HG03097 (cell line): ENCODE measurements around the gene RAB5IF.
A peak's percentile ranks its signal among the peaks of the same experiment; 100 is the strongest.
"Not testable (repeated sequence)": the region's sequence is repeated elsewhere in the genome, so short reads cannot be mapped to it uniquely, and the experiment has no call there.

Source experiments
- ATAC-seq: cut with Tn5 transposase; IDR thresholded peaks from one replicate; pipeline ENCODE4 v1.9.1; 2021; ENCODE audit not compliant: unreplicated experiment, low FRiP score

RAB5IF gene, protein sequence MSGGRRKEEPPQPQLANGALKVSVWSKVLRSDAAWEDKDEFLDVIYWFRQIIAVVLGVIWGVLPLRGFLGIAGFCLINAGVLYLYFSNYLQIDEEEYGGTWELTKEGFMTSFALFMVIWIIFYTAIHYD

GRCh38 chr20:36605399-36606157 is at the start of gene RAB5IF:
RAB5IF (plus strand) TSS chr20:36605779; CDS start chr20:36605952, 173 bp downstream.
- peak; percentile 83 for ATAC-seq

DNA sequence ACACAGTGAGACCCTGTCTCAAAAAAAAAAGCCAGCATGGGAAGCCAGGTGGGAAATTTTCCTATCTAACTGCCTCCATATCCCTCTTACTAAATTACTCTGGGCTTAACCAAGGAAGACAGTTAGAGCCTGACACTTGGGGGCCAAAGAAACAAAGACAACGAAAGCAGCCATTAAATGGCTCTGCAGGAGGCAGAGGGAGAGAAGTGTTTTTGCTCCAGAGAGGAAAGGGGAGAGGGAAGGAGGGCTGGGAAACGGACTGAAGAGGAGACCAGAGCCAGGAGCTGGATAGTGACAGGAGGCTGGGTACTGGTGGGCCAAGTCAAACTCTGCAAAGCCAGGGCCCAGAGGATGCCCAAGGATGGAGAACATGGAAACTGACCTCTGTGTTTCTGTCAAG is 42.9 kb upstream of the RAB5IF start:
- no peak for ATAC-seq

DNA sequence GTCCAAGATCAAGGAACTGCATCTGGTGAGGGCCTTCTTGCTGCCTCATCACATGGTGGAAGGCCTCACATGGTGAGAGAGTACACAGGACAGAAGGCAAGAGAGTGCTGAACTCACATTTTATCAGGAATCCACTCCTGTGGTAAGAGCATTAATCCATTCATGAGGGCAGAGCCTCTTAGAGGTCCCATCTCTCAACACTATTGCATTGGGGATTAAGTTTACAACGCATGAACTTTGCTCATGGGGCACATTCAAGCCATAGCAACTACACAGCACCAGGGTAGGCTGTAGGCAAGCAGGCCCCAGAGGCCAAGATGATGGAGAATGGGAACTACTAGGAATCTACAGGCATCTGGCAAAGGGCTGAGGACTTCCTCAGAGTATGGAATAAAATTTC is 42.2 kb upstream of the RAB5IF start:
- ATAC-seq: no peak

- ATAC-seq: not testable (repeated sequence)
These were observed 41.4 kb upstream of the RAB5IF start for GRCh38 chr20:36564078-36564725.

DNA sequence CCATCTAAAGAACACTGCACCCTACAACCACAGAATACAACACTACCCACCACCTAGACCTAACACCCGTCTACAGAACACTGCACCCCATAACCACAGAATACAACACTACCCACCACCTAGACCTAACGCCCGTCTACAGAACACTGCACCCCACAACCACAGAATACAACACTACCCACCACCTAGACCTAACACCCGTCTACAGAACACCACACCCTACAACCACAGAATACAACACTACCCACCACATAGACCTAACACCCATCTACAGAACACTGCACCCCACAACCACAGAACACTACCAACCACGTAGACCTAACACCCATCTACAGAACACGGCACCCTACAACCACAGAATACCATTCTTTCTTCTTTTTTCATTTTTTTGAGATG is 40.9 kb upstream of the RAB5IF start:
- ATAC-seq: not testable (repeated sequence)

GRCh38 chr20:36565520-36565919 is 40.1 kb upstream of the RAB5IF start:
- ATAC-seq: no peak

DNA sequence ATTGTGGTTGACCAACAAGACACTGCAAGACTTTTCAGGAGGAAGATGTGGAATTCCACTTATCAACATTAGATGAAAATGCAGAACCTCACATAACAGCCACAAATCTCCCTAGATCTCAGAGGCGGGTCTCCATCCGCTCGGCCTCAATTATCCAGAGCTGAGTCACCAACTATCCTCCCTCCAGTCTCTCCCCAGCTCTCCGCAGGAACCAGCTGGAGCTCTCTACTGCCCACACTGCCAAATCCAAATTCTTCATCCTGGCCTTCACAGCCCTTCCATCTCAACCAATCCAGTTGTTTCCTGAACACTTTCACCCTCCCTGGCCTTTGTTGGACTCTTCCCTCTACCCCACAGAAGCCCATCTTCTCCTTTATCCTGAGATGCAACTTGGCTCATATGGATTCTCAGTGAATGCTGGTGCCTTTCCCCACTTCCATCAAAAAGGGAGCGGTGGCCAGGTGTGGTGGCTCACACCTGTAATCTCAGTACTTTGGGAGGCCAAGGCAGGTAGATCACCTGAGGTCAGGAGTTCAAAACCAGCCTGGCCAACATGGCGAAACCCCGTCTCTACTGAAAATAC is 35.6 kb upstream of the RAB5IF start:
- no peak for ATAC-seq

DNA sequence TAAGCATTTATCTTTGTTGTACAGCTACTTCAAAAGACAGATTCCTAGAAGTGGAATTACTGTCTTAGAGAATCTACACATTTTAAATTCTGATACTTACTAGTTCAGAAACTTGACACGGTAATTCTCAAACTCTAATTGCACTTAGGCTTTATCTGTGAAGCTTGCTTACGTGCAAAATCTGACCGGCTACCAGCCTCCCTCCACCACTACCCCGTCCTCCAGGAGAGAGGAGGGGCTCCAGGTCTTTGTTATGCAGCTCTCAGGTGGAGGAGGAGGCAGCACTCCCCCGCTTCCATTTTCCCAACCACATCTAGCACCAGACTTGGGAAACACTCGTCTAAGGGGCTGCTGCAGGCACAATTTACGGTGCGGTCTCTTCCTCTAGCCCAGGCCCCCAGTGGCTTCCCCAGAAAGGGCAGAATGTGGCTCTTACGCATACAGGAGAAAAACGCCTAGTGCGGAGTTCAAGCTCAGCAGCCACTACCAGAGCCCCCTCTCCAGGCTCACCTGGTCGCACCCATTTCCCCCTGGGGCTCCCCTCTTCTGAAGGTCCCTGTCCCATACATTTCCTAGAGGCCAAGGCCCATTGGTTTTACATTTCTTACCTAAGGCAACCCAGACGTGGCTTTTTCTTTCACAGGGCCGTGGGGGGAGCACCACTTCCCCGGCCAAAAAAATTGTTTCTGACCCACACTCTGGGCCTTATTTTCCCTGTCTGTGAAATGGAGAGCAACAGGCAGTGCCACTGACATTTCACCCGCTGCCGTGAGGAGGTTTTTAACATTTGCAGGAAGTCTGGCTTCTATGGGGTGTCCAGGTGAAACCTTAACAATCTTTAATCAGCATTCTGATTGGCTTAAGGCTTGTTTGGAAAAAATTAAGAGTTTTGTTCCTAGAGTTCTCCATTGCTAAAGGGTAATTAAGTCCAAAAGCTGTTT is 33.7 kb upstream of the RAB5IF start:
- no peak for ATAC-seq

- ATAC-seq: peak; percentile 14
These were observed 32.9 kb upstream of the RAB5IF start for GRCh38 chr20:36572701-36573102.

DNA sequence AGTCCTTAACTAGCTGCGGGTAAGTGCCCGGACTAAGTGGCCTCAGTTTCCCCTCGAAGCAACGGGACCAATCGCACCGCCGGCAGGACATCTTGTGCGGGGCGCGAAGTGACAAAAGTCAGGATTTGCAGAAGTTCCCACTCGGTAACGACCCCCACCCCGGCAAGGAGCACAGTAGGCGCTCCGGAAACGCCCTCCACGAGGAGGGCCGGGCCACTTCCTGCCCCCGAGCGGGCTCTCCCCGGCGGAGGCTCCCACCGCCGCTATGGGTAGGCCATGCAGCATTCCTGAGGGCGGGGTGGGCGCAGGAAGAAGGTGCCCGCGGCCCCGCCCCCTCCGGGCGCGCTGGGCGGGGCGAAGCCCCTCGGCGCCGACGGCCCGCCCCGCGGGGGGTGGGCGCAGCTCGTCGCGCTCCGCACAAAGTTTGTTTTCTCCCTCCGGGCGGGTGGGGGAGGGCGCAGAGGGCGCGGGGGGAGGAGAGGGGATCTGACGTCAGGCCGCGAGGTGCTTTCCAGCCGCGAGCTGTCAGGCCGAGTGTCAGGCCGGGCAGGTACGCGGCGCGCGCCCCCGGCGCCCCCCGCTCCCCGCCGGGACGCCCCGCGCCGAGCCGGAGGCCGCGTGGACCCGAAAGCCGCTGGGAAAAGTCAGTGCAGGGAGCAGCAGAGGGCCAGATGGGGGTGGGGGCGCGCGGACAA is 32.3 kb upstream of the RAB5IF start, which contains the start of gene TGIF2:
TGIF2 (plus strand) TSS at position 495 of the 695 bp plus-strand sequence. CDS start 5,178 bp downstream, outside the sequence.
- peak; percentile 68 for ATAC-seq

GRCh38 chr20:36573798-36574365 is 31.7 kb upstream of the RAB5IF start:
- ATAC-seq: peak; percentile 5

DNA sequence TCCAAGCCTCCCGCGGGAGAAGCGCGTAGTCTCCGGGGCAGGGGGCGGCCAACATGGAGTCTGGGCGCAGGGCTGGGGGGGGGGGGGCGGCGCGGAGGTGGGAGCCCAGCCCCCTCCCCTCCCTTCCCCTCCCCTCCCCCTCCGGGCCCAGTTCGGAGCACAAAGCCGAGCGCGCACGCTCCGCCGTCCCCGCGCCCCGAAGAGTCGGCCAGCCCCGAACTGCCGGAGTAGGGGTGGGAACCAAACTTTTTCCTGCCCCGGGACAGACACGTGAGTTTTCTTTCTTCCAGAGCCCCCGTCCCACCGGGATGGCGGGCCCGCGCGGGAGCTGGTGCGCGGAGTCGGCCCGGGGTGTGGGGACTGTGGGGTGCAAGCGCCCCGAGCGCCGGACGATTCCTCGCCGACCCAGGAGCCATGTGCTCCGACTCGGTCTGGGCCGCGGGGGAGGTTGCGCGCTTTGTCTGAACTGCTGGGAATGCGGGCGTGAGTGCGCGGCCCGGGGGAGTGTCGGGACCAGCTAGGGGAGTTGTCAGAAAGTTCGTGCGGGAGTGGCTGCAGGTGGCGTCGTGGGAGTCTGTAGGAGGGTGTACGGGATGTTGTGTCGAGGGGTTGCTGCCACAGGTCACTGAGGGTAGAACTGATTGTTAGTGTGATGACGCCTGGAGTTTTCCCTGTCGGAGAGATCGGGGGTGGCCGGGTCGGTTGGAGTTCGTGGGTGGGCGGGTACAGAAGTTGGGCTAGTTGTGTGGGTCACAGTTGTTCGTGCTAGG is 31.0 kb upstream of the RAB5IF start:
- no peak for ATAC-seq

- ATAC-seq: no peak
These were observed 29.5 kb upstream of the RAB5IF start for GRCh38 chr20:36576081-36576445.

DNA sequence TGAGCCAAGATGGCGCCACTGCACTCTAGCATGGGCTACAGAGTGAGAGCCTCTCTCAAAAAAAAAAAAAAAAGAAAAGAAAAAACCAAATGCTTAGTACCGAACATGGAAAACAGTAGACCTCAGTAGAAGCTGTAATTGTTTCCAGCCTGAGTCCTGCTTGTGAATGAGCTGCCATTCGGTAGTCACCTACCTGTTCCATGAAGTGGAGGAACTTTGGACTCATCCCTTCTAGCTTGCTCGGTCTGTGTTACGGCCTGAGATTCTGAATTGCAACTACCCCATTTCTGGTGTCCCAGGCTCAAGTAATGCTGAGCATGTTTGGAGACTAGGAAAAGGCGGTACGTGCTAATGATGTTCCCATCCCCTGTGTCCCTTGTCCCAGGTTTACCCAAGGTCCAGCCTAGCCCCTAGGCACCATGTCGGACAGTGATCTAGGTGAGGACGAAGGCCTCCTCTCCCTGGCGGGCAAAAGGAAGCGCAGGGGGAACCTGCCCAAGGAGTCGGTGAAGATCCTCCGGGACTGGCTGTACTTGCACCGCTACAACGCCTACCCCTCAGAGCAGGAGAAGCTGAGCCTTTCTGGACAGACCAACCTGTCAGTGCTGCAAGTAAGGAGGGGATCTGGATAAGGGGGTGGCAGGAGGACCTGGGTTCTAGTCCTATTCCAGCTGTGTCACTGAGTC is 27.1 kb upstream of the RAB5IF start:
- ATAC-seq: no peak

GRCh38 chr20:36579996-36580545 is 25.5 kb upstream of the RAB5IF start:
- no peak for ATAC-seq

DNA sequence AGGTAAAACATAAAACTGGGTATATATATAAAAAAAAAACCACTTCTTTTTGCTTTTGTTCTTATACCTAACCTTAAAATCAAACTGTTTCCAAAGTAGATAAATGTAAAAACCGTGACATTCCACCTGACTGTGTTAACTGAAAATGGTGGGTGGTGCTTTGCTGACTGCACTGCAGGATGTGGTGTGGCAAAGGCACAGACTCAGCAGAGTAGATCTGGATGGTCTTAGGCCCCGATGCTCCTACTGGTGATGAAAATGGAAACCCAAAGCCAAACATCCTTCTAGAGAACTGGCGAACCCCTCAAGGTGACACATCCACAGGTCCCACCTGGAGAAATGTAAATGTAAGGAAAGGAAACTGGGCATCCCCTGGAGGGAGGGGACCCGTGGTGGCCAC is 23.3 kb upstream of the RAB5IF start:
- no peak for ATAC-seq

DNA sequence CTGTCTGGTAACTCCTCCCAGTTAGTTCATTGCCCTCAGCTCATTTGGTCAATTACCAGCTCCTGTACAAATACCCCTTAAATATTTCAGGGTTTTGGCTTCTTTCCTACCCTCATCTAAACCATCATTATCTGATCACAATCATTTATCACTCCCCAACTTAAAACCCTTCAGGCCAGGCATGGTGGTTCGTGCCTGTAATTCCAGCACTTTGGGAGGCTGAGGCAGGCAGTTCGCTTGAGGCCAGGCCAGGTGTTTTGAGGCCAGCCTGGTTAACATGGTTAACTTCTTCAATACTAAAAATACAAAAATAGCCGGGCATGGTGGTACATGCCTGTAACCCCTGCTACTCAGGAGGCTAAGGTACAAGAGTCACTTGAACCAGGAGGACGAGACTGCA is 22.8 kb upstream of the RAB5IF start:
- no peak for ATAC-seq

GRCh38 chr20:36584018-36584481 is 21.5 kb upstream of the RAB5IF start:
- no peak for ATAC-seq
